ENCODE data around the gene FSCN2.

The FSCN2 gene, protein sequence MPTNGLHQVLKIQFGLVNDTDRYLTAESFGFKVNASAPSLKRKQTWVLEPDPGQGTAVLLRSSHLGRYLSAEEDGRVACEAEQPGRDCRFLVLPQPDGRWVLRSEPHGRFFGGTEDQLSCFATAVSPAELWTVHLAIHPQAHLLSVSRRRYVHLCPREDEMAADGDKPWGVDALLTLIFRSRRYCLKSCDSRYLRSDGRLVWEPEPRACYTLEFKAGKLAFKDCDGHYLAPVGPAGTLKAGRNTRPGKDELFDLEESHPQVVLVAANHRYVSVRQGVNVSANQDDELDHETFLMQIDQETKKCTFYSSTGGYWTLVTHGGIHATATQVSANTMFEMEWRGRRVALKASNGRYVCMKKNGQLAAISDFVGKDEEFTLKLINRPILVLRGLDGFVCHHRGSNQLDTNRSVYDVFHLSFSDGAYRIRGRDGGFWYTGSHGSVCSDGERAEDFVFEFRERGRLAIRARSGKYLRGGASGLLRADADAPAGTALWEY
- 0.31 to 0.67 reads per million in 2 donors for total RNA-seq

DNA sequence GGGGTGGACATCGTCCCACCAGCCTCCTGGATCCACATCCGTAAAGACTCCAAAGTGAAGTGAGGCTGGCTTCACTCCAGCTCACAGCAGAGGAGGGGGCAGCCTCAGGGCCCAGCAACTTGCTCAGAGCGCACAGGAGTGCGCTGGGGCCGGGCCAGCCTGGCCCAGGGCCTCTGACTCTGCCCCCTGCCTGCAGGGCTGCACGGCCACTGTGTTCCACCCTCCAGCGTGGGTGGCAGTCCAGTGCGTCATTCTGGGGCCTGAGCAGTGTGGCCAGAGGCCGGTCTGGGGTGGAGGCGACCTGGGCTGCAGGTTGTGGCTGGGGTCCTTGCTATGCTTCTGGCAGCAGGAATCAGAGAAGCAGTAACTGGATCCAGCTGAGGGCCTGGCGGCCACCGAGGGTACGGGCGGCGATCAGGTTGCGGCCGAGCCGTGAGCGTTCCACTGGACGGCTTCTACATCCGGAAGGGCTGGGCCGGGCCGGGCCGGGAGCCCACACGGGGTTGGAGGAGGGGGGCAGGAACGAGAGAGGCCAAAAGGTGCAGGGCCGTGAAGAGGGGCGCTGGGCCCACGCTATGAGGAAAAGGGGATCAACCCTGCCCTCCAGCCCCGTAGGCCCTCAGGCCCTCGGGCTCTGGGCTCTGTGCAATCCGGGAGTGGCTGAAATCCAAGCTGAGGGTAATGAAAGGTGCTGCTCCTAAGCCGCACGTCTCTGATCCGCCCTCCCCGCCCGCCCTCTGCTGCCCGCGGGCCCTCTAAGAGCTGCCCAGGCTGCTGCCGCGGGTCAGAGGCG lies at the start of gene FSCN2:
Gene FSCN2, plus strand, starts transcription at position 787 of the 793 bp plus-strand sequence. CDS start 155 bp downstream, outside the sequence.
- no peak for DNase-seq

DNA sequence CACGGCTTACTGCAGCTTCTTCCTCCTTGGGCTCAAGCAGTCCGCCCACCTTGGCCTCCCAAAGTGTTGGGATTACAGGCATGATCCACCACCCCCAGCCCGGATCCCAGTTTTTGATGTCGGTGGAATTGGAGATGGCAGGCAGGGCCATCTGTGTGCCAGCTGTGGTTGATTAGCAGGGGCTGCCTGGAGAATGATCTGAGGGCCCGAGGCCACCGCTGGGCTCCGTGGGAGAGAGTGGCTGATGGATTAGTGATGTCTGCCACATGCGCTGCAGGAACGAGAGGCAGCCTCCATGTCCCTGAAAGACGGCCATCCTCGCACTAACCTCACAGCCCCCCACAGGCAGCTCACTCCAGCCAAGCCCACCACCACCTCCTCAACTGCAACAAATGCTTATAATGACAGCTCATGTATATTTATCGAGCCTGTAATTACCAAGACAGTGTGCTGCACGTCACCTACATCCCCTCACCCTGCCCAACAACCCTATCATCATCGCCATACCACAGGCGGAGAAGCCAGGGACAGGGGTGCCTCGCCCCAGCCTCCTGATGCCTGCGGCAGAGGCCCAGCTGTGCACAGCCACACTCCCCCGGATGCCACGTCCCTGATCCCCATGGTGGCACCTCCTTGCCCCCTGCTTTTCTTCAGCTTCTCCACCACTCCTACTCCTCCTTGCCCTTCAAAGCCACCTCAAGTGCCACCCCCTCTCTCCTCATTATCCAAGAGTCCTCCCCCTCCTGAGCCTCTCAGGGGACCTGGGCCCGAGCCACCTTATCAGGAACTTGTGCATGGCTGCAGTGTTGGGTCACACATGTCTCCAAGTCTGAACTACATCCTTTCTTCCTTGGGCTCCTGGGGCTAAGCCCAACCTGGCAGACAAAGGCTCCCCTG lies 48.8 kb upstream of the FSCN2 start:
- DNase-seq = no peak

- no peak for DNase-seq
These were observed 47.8 kb upstream of the FSCN2 start for GRCh38 chr17:81480140-81481072.

DNA sequence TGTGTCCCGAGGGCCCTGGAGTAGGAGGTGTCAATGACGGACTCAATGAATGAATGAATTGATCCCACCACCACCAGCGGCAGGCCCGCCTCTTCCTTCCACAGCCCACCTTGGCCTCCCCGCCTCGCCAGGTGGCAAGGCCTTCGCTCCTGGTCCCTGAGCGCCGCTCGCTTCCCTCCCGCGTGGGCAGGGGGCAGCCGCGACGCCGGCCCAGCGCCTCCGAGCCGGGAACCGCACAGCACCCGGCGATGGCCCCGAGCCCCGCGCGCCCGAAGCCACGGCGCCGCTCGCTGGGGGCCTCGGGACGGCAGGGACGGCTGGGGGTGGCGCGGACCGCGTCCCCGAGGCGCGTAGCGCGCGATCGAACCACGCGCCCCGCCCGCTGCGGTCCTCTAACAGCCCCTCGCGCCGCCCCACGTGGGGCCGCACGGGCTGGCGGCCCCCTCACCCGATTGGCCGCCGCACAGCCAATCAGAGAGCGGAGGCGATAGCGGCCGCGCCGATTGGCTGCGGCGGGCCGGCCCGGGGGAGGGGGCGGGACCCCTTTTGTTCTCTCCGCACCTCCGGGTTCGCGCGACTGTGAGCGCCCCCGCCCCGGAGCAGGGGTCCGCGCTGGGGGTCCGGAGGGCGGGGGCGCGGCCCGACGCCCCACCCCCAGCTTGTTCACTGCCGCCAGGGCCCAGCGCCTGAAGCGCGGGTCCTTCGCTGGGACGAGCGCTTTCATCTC lies 46.9 kb upstream of the FSCN2 start:
- DNase-seq = peak; percentile 22 to 74 (median 36)

GRCh38 chr17:81481815-81482505 lies 46.2 kb upstream of the FSCN2 start:
- DNase-seq = no peak

DNA sequence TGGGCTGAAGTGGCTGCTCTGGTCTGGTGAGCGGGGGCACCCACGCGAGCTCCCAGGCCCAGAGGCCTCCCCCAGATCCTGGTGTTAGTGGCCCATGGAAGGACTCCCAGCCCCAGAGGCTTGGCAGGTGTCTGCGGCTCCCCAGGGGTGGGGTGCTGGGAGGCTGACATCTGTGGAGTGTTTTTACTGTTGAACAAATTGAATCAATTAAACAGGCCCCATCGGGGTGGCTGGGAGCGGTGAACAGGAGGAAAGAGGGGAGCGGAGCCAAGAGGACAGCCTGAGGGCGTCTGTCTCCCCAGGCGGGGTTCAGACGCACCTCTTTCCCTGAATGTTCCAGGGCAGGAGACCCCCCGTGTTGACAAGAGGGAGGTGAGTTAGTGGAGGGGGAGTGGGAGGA lies 45.5 kb upstream of the FSCN2 start:
- DNase-seq = no peak

DNA sequence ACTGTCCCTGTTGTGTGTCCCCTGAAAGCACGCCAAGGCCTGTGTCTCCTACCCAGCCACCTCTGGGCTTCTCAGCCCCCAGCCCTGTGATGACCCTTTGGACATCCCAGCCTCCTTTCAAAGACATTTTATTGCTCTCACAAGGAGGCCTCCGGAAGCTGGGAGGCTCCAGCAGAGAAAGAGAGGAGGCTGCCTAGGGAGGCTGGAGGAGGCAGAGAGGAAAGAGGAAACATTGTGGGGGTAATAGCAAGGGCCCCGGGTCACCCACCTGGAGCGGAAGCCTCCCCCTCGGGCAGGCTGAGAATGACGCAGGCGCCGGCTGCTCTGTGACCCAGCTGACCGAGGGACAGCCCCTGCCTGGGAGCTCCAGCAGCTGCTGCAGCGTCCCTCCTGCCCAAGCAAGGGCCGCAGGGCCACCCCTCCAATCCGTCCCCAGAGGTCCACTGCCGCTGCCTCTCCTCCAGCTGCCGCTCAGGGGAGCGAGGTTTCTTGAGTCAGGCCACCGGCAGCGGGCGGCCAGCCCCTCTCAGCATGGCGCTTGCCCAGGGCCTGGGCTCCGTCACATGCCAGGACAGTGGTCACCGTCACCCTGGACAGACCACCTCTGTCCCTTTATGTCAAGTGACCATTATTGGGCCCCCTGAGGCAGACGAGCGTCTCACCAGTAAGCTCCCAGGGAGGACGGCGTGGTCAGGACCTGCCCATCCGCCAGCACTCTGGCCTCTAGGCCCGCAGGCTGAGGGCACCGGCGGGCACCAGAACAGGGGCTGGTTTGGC lies 44.9 kb upstream of the FSCN2 start:
- DNase-seq = no peak

GRCh38 chr17:81483862-81484194 lies 44.3 kb upstream of the FSCN2 start:
- no peak for DNase-seq

DNA sequence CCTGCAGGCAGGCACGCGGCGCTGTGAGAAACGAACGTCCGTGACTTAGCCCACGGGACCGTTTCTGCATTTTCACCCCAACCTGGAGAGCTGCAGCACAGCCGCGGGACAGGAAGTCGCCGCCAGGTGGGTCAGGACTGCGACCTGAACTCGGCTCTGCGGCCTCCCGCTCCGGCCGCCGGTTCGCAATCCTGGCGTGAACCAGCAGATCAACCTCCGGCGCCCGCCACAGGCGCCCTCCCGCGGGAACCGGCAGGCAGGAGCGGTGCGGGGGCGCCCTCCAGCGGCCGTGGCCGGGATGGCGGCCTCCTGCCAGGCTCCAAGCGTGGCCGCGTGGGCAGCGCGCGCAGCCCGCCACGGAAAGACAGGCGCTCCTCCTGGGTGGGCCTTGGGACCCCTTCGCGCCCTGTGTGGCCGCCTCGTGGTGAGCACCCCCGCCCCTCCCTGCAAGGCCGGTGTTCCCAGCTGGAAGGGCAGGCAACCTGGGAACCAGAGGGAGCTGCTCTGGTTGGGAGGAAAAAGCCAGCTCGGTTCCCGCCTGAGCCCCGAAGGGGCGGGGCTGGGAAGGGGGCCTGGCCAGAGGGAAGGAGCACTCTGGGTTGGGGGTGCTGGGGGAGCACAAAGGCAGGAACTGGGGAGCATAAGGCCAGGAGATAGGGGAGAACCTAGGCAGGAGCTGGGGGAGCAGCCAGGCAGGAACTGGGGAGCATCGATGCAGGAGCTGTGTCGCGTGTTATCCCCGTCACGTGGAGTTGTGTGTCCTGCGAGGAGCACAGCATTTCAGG lies 43.8 kb upstream of the FSCN2 start:
- DNase-seq = peak; percentile 75 to 86 (median 80)

DNA sequence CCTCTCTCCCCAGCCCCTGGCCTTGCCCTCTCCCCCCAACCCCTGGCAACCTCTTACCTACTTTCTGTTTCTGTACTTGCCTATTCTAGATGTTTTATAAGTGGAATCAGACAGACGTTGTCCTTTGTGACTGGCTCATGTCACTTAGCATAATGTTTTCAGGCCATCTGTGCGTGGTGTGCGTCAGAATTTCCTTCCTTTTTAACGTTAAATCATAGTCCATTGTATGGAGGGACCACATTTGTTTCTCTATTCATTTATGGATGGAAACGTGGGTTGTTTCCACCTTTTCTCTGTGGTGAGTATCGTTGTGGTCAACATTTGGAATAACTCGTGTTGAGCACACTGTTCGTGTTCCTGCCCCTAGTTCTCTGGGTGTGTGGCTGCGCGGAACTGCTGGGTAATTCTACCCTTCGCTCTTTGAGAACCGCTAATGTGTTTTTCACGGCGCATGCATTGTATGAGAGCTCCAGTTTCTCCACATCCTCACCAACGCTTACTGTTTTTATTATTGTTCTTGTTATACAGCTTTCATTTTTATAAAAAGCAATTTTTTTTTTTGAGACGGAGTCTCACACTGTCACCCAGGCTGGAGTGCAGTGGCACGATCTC lies 41.9 kb upstream of the FSCN2 start:
- DNase-seq = no peak

GRCh38 chr17:81487089-81487486 lies 41.1 kb upstream of the FSCN2 start:
- DNase-seq = no peak

DNA sequence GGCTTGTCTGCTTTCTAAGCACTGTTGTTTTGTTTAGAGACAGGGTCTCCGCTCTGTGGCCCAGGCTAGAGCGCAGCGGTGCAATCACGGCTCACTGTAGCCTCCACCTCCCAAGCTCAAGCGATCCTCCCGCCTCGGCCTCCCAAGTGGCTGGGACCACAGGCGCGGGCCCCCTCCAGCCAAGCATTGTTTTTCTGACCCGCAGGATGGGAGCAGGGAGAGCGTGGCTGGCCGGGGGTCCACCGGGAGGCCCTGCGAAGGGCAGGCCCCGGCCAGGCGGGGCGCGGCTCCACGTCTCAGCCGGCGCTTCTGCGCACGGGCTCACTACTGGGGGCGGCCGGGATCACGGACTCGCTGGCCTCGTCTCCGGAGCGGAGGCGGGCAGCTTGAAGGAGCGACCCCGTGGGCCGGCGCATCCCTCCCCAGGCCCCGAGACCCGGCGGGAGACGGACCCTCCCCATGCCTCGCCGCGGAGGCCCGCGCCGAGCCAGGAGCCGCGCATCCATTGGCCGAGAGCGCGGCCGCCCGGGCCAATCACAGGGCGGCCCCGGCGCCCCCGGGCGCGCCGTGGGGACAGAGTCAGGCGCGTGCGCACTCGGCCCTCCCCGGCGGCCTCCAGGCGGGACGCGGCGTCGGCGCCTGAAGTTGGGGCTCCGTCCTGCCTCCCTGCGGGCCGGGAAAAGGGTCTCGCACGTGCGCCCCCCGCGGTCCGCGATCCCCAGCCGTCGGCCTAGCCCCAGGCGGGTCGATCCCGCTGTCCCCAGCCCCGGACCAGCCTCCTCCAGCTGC lies 40.5 kb upstream of the FSCN2 start:
- peak; percentile 41 to 87 (median 71) for DNase-seq

DNA sequence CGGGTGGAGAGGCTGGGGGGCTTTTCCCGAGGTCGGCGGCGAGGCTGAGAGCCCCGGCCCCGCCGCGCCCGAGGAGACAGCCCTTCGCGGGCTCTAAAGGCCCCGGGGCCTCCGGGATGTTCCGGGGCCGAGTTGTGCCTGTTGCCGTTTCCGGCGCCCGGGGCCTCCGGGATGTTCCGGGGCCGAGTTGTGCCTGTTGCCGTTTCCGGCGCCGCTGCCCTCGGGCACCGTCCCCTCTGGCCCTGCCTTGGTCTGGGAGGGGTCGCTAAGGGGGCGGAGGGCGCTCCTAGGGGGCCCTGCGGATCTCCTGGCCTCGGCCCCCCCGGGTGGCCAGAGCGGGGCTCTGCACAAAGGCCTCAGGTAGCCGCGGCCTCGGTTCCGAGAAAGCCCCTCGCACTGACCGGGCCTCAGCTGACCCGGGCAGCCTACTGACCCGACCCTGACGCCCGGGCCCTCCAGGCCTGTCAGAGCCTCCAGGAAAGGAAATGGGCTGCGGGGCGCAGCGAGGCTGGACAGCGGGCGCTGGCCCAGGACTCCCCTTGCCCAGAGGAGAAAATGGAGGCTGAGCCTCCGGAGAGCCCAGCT lies 39.8 kb upstream of the FSCN2 start:
- peak in 1 of 5 experiments; percentile 45 for DNase-seq

DNA sequence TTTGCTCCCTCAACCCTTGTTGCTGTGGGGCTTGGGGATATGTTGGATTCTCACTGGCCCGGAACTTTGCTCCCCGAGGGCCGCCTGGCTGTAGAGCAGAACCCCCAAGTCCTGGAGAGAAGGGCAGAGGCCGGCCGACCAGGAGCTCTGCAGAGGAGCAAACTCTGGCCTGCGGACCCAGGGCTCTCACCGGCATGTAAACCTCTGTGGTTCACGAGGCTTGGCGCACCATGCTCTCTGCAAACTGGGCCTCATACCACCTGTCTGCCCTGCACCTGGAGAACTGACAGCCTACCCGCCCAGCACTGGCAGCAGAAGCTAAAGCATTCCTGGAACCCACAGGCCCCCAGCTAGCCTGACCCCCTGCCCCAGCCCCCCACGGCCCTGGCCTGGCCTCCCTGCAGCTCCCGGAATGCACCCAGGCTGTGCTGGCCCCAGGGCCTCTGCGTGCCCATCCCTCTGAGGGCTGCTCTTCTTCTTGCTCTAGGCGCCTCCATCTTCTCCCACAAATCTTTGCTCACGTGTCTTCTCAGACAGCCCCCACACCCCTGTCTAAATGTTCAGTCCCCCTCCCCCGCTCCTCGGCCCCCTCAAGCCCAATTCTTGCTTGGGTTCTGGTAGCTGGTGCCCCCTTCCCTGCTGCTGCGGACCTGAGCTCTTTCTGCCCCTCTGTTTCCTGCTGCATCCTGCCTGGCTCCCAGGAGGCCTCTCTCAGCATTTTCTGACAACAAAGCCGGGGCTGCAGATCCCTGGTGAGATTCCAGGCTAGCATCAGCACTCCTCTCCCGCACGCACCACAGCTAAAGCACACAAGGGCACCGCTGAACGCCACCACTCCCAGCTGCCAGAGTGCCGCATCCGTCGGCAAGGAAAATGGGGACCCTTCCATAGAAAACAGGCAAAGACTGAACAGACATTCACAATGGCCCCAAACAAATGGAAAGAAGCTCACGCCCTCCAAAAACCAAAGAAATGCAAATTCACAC lies 38.9 kb upstream of the FSCN2 start:
- DNase-seq = no peak
